Endothelial cell of umbilical vein (primary cell): ENCODE results near the gene RNU1-2. TPM values are rescaled to one million over a fixed set of nuclear protein-coding genes. Genes with fewer than 3 reads are reported as not detected.
"Not testable (repeated sequence)": the region's sequence is repeated elsewhere in the genome, so short reads cannot be mapped to it uniquely, and the experiment has no call there.

Source experiments
- BruUV-seq: library from RNA; stranded (reverse); fragments of 400-500 nt; replicated peaks from 2 replicates; lab custom pipeline; 2021; lab: Mats Ljungman, UMichigan
- CTCF ChIA-PET: fragments of 300-600, 350-600 bp; sonication (Branson Sonifier 250); formaldehyde crosslinking; loops from one replicate; lab custom pipeline; 2021; ENCODE audit warnings: antibody characterized with exemption, inconsistent platforms; lab: Charles Lee
- POLR2A ChIA-PET: fragments of 300-600, 350-600 bp; sonication (Branson Sonifier 250); formaldehyde crosslinking; loops from one replicate; lab custom pipeline; 2021; ENCODE audit warnings: antibody characterized with exemption, inconsistent platforms; lab: Charles Lee
- DNase-seq: peaks from one replicate; pipeline ENCODE4 v3.0.0-alpha.2; 2011; ENCODE audit warnings: low read depth, low spot score
- FAIRE-seq: peaks from 2 replicates; lab custom pipeline; 2011; peaks lifted over from hg19 to GRCh38; lab: Jason Lieb, UNC
- H2AFZ ChIP-seq: 2 replicates; pipeline ENCODE4 v1.6.0; 2012; ENCODE audit warnings: low read depth, low read length, control low read depth, inconsistent platforms
- H3K27ac ChIP-seq: 2 replicates; pipeline ENCODE4 v1.5.1; 2011; ENCODE audit warnings: low read depth, mild to moderate bottlenecking, control low read depth, low read length, moderate library complexity; ENCODE audit not compliant: insufficient read depth
- H3K27me3 ChIP-seq, 2 experiments: 2 replicates each; pipeline versions ENCODE4 v1.6.0 to v1.6.1; 2011; ENCODE audit warnings: low read length in 2 of 2, mixed read lengths in 1 of 2; ENCODE audit not compliant: control insufficient read depth in 2 of 2, insufficient read depth in 2 of 2
- H3K36me3 ChIP-seq, 2 experiments: 2 replicates in 1 of 2; 3 replicates in 1 of 2; pipeline ENCODE4 v1.5.1; 2011; ENCODE audit warnings: low read length in 2 of 2, mild to moderate bottlenecking in 1 of 2, moderate library complexity in 1 of 2; ENCODE audit not compliant: control insufficient read depth in 2 of 2, insufficient read depth in 2 of 2; ENCODE audit errors: extremely low read depth in 1 of 2
- H3K4me1 ChIP-seq: 3 replicates; pipeline ENCODE4 v1.5.1; 2011; ENCODE audit warnings: mild to moderate bottlenecking, low read length; ENCODE audit not compliant: control insufficient read depth, insufficient read depth; ENCODE audit errors: extremely low read depth
- H3K4me2 ChIP-seq: 2 replicates; pipeline ENCODE4 v1.6.1; 2011; ENCODE audit warnings: low read length, control low read depth, mixed read lengths; ENCODE audit not compliant: insufficient read depth
- H3K4me3 ChIP-seq, 3 experiments: fragments of 200-600 bp in 1 of 3; sonication (generic), shearing (Covaris generic) in 1 of 3; replicated peaks in 1 of 3; 2 replicates each; pipeline ENCODE4 v1.5.1; 2011 to 2016; ENCODE audit warnings: control low read depth in 3 of 3, low read length in 3 of 3, mild to moderate bottlenecking in 2 of 3, inconsistent platforms in 1 of 3, low read depth in 1 of 3, moderate library complexity in 1 of 3; ENCODE audit not compliant: insufficient read depth in 1 of 3
- H3K79me2 ChIP-seq: 2 replicates; pipeline ENCODE4 v1.6.0; 2012; ENCODE audit warnings: low read length, inconsistent platforms; ENCODE audit not compliant: control insufficient read depth, insufficient read depth
- H3K9ac ChIP-seq: replicated peaks from 2 replicates; pipeline ENCODE3; 2011; ENCODE audit warnings: low read length, control low read depth; ENCODE audit not compliant: insufficient read depth; ENCODE audit errors: extremely low read depth
- H3K9me1 ChIP-seq: replicated peaks from 3 replicates; pipeline ENCODE4 v1.6.0; 2011; ENCODE audit warnings: mild to moderate bottlenecking, low read length; ENCODE audit not compliant: control insufficient read depth, insufficient read depth; ENCODE audit errors: extremely low read depth
- H3K9me3 ChIP-seq: replicated peaks from 2 replicates; pipeline ENCODE4 v1.5.1; 2012; ENCODE audit warnings: low read length, inconsistent platforms; ENCODE audit not compliant: control insufficient read depth, insufficient read depth
- H4K20me1 ChIP-seq: replicated peaks from 2 replicates; pipeline ENCODE3; 2011; ENCODE audit warnings: mild to moderate bottlenecking, low read length; ENCODE audit not compliant: control insufficient read depth, insufficient read depth; ENCODE audit errors: extremely low read depth
- CTCF ChIP-seq, 2 donors: IDR thresholded peaks; 1 replicate in 1 of 2; 2 replicates in 1 of 2; pipeline ENCODE4 v1.5.1; 2011; ENCODE audit warnings: low read length in 2 of 2, mild to moderate bottlenecking in 2 of 2, moderate library complexity in 2 of 2, control low read depth in 1 of 2, inconsistent platforms in 1 of 2, low read depth in 1 of 2; ENCODE audit not compliant: insufficient read depth in 1 of 2; ENCODE audit errors: extremely low read depth in 1 of 2
- EZH2 ChIP-seq: IDR thresholded peaks from 2 replicates; pipeline ENCODE4 v1.6.1; 2012; ENCODE audit warnings: borderline replicate concordance, low read depth, mild to moderate bottlenecking, moderate library complexity, low read length, inconsistent platforms; ENCODE audit not compliant: severe bottlenecking
- FOS ChIP-seq: IDR thresholded peaks from 2 replicates; pipeline ENCODE4 v1.6.1; 2011; ENCODE audit warnings: mild to moderate bottlenecking, low read length, moderate library complexity, borderline replicate concordance; ENCODE audit not compliant: insufficient read depth
- GATA2 ChIP-seq: IDR thresholded peaks from 2 replicates; pipeline ENCODE4 v1.7.0; 2011; ENCODE audit warnings: low read depth, mild to moderate bottlenecking, moderate library complexity, mixed read lengths, low read length; ENCODE audit not compliant: insufficient read length, insufficient read depth
- JUN ChIP-seq: IDR thresholded peaks from 2 replicates; pipeline ENCODE4 v1.6.1; 2011; ENCODE audit warnings: borderline replicate concordance, low read depth; ENCODE audit not compliant: insufficient read length, insufficient read depth
- MAX ChIP-seq: IDR thresholded peaks from 2 replicates; pipeline ENCODE4 v1.6.1; 2011; ENCODE audit not compliant: insufficient read depth, insufficient read length
- MYC ChIP-seq: IDR thresholded peaks from one replicate; pipeline ENCODE4 v1.6.1; 2011; ENCODE audit warnings: mild to moderate bottlenecking, low read depth, low read length
- POLR2A ChIP-seq: IDR thresholded peaks from 2 replicates; pipeline ENCODE4 v1.6.1; 2012; ENCODE audit warnings: low read depth, mild to moderate bottlenecking, control low read depth, low read length
- POLR2AphosphoS5 ChIP-seq: IDR thresholded peaks from 2 replicates; pipeline ENCODE4 v1.6.1; 2012; ENCODE audit warnings: low read depth, mild to moderate bottlenecking, control low read depth, low read length, moderate library complexity; ENCODE audit not compliant: insufficient read depth
- dilution Hi-C: fragments of 300-500 bp; cut with MboI; formaldehyde crosslinking; loops from one replicate; pipeline ENCODE4 v1.15.0; 2019; ENCODE audit warnings: low sequenced_read_pairs; ENCODE audit not compliant: extremely low pct_ligation_motif_present
- intact Hi-C: fragments of 100-400 bp; cut with micrococcal nuclease; formaldehyde crosslinking; loops from one replicate; pipeline ENCODE4 v1.10.0; 2022
- polyA plus RNA-seq, 4 experiments: library from polyadenylated mRNA; depleted of rRNA in 3 of 4; stranded (reverse) in 3 of 4; unstranded in 1 of 4; fragments of >200 nt; gene quantifications; 2 replicates each; pipeline versions ENCODE4 v1.2.1 to v1.2.3, GENCODE V29; 2011 to 2012; ENCODE audit warnings: missing spikeins in 1 of 4
- total RNA-seq: library from RNA; stranded (reverse); gene quantifications from 2 replicates; pipeline ENCODE4 v1.2.3, GENCODE V29; 2021

Gene RNU1-2
- total and polyA plus RNA-seq, 2 donors (not counting 3 experiments of a cell fraction or from before 2014, with no cell fraction given), result 206 to 1,319 TPM

- H3K27me3 ChIP-seq, H3K4me2 ChIP-seq, POLR2A ChIA-PET, DNase-seq, H3K4me1 ChIP-seq, H3K9me3 ChIP-seq, H3K9ac ChIP-seq, H3K79me2 ChIP-seq, H2AFZ ChIP-seq, dilution Hi-C loops, CTCF ChIA-PET, H3K9me1 ChIP-seq, H3K27ac ChIP-seq, FAIRE-seq, H3K4me3 ChIP-seq, H4K20me1 ChIP-seq, H3K36me3 ChIP-seq, BruUV-seq: not testable (repeated sequence)
- intact Hi-C loops, result loop anchor here (5.0 kb wide), 1 partner anchor 140 kb away; the partner anchor contains the start of gene SDHB
Observed at GRCh38 chr1:16912742-16913141, 17.0 kb downstream of the RNU1-2 start.

- Histone ChIP-seq H2AFZ (peak overlapping the region; percentile 94), H3K9me1 (no peaks in the 10 kb centered on the region), H3K27ac (no peak overlapping the region), H4K20me1 (no peaks in the 10 kb centered on the region), H3K27me3 (no peaks in the 10 kb centered on the region), H3K9ac (peak overlapping the region; percentile 39), H3K4me3 (peak overlapping the region; percentile 1 to 47 (median 41)), H3K9me3 (no peaks in the 10 kb centered on the region), H3K4me1 (peaks cover 3% of the 10 kb centered on the region), H3K79me2 (no peaks in the 10 kb centered on the region), H3K36me3 (no peaks in the 10 kb centered on the region), H3K4me2 (peak overlapping the region; percentile 64)
- TF ChIP-seq EZH2, result no peak
- no peak for TF ChIP-seq GATA2
- no peak for TF ChIP-seq POLR2AphosphoS5
- no peak for TF ChIP-seq FOS
- no peak for TF ChIP-seq JUN
- no peak for TF ChIP-seq CTCF (IDR thresholded peaks at IDR 0.05; ENCODE audit: extremely low read depth in 1 of 2, insufficient read depth in 1 of 2, low read depth in 1 of 2, low read length in 2 of 2)
- no peak for TF ChIP-seq MYC
- TF ChIP-seq POLR2A, result no peak
- no peak for TF ChIP-seq MAX
- intact Hi-C loops (loop anchor here (5.0 kb wide), 1 partner anchor 139 kb away; the partner anchor contains the start of gene SDHB), dilution Hi-C loops (no loop called here)
- DNase-seq (no peak), FAIRE-seq (no peak)
- ChIA-PET CTCF (no interaction called here), POLR2A (no interaction called here)
- BruUV-seq, result no TSS peak
Observed at GRCh38 chr1:16913181-16913832, 17.5 kb downstream of the RNU1-2 start.
